K562 (cell line): ENCODE measurements around the gene MARK3. TPM values are rescaled to one million over a fixed set of nuclear protein-coding genes. Genes with fewer than 3 reads are reported as not detected.

Experiments
- ATAC-seq: fragments of 200-7000 bp; cut with Tn5 transposase; 3 replicates; pipeline ENCODE4 v1.9.1; 2020; ENCODE audit warnings: moderate library complexity
- BruUV-seq: library from RNA; stranded (reverse); fragments of 400-500 nt; replicated peaks from 2 replicates; lab custom pipeline; 2021; lab: Mats Ljungman, UMichigan
- CTCF ChIA-PET: fragments of 300-600 bp; formaldehyde crosslinking; extraction: SDS; loops from one replicate; lab custom pipeline; 2021; ENCODE audit warnings: low intra/inter-chr PET ratio; lab: Yijun Ruan, JAX
- POLR2A ChIA-PET: fragments of 300-600, 350-650 bp; sonication (Branson Sonifier 250); formaldehyde crosslinking; extraction: SDS; loops from one replicate; lab custom pipeline; 2021; ENCODE audit warnings: antibody characterized with exemption, inconsistent platforms; lab: Yijun Ruan, JAX
- DNase-seq, 4 experiments: peaks; one replicate each; pipeline versions ENCODE4 v3.0.0 to v3.0.0-alpha.2; 2011 to 2018; ENCODE audit warnings: low spot score in 3 of 4, mixed read lengths in 3 of 4; ENCODE audit errors: extremely low read depth in 1 of 4
- FAIRE-seq: peaks from 2 replicates; lab custom pipeline; 2011; peaks lifted over from hg19 to GRCh38; lab: Jason Lieb, UNC
- H2AFZ ChIP-seq: 2 replicates; pipeline ENCODE4 v1.6.0; 2011; ENCODE audit warnings: low read depth, low read length, control low read depth, inconsistent platforms
- H3K27ac ChIP-seq: fragments of 200-600 bp; 3 replicates; pipeline ENCODE4 v1.8.0; 2011; ENCODE audit warnings: low read depth, mild to moderate bottlenecking, control low read depth, inconsistent platforms, low read length, moderate library complexity, mixed read lengths; ENCODE audit errors: extremely low read depth
- H3K27me3 ChIP-seq, 2 experiments: fragments of 300-600 bp in 1 of 2; 2 replicates in 1 of 2; 3 replicates in 1 of 2; pipeline versions ENCODE4 v1.6.0 to v1.8.0; 2011; ENCODE audit warnings: inconsistent platforms in 2 of 2, low read length in 2 of 2, mild to moderate bottlenecking in 1 of 2, mixed read lengths in 1 of 2, moderate library complexity in 1 of 2; ENCODE audit not compliant: control insufficient read depth in 2 of 2, insufficient read depth in 2 of 2
- H3K36me3 ChIP-seq: fragments of 300-600 bp; 3 replicates; pipeline ENCODE4 v1.8.0; 2011; ENCODE audit warnings: mild to moderate bottlenecking, low read length, inconsistent platforms; ENCODE audit not compliant: control insufficient read depth, insufficient read depth
- H3K4me1 ChIP-seq, 2 experiments: fragments of 200-600 bp in 1 of 2; replicated peaks in 1 of 2; 2 replicates in 1 of 2; 3 replicates in 1 of 2; pipeline versions ENCODE4 v1.5.1 to v1.8.0; 2011; ENCODE audit warnings: inconsistent platforms in 2 of 2, low read length in 2 of 2, mild to moderate bottlenecking in 1 of 2, mixed read lengths in 1 of 2, moderate library complexity in 1 of 2; ENCODE audit not compliant: control insufficient read depth in 2 of 2, insufficient read depth in 2 of 2
- H3K4me2 ChIP-seq: 2 replicates; pipeline ENCODE4 v1.6.1; 2011; ENCODE audit warnings: low read length, control low read depth, inconsistent platforms, mixed read lengths; ENCODE audit not compliant: insufficient read depth
- H3K4me3 ChIP-seq: fragments of 200-600 bp; sonication (generic), shearing (Covaris generic); 2 replicates; pipeline ENCODE4 v1.5.1; 2016; ENCODE audit warnings: control low read depth, inconsistent platforms
- H3K79me2 ChIP-seq: fragments of 200-600 bp; 3 replicates; pipeline ENCODE4 v1.8.0; 2011; ENCODE audit warnings: low read length, inconsistent platforms; ENCODE audit not compliant: control insufficient read depth, insufficient read depth
- H3K9ac ChIP-seq, 2 experiments: 2 replicates each; pipeline versions ENCODE4 v1.6.0 to v1.6.1; 2011; ENCODE audit warnings: low read depth in 2 of 2, low read length in 2 of 2, control low read depth in 1 of 2, inconsistent platforms in 1 of 2, mild to moderate bottlenecking in 1 of 2, mixed read lengths in 1 of 2; ENCODE audit not compliant: insufficient read depth in 1 of 2
- H3K9me1 ChIP-seq: one replicate; pipeline ENCODE4 v1.6.0; 2011; ENCODE audit warnings: inconsistent platforms, mild to moderate bottlenecking, low read length, moderate library complexity; ENCODE audit not compliant: control insufficient read depth, insufficient read depth
- H3K9me3 ChIP-seq: replicated peaks from 2 replicates; pipeline ENCODE4 v1.5.1; 2011; ENCODE audit warnings: low read depth, low read length, inconsistent platforms; ENCODE audit not compliant: control insufficient read depth, insufficient read depth
- H4K20me1 ChIP-seq: replicated peaks from 2 replicates; pipeline ENCODE4 v1.6.1; 2011; ENCODE audit warnings: low read length, inconsistent platforms, mixed read lengths; ENCODE audit not compliant: control insufficient read depth, insufficient read depth
- ELK1 ChIP-seq: sonication (generic); formaldehyde crosslinking; IDR thresholded peaks from 2 replicates; pipeline ENCODE4 v1.8.1; 2022; ENCODE audit warnings: missing genetic modification reagents
- EP400 ChIP-seq: fragments of 450-650 bp; IDR thresholded peaks from 2 replicates; pipeline ENCODE4 v1.6.1; 2017; ENCODE audit warnings: antibody characterized with exemption, mild to moderate bottlenecking, moderate library complexity
- ETV1 ChIP-seq: fragments of 450-650 bp; conservative IDR thresholded peaks from 2 replicates; pipeline ENCODE4 v1.6.1; 2016; ENCODE audit warnings: missing genetic modification characterization, control low read depth, low read depth, missing compliant biosample characterization
- GABPB2 ChIP-seq: fragments of 250-450 bp; sonication (Bioruptor Pico); conservative IDR thresholded peaks from 2 replicates; pipeline ENCODE4 v1.5.1; 2021; ENCODE audit warnings: mild to moderate bottlenecking
- KAT8 ChIP-seq: fragments of 450-650 bp; IDR thresholded peaks from 2 replicates; pipeline ENCODE4 v1.6.1; 2016; ENCODE audit warnings: low read depth, mild to moderate bottlenecking
- RNF2 ChIP-seq: sonication (generic); IDR thresholded peaks from 2 replicates; pipeline ENCODE4 v1.6.1; 2016
- SIRT6 ChIP-seq: IDR thresholded peaks from one replicate; pipeline ENCODE4 v1.6.1; 2012; ENCODE audit warnings: low read depth, mild to moderate bottlenecking, control low read depth, inconsistent platforms, low read length, moderate library complexity
- TARDBP ChIP-seq: fragments of 450-650 bp; IDR thresholded peaks from 2 replicates; pipeline ENCODE4 v1.6.1; 2016
- ZFX ChIP-seq: sonication (generic); formaldehyde crosslinking; IDR thresholded peaks from 2 replicates; pipeline ENCODE4 v1.8.0; 2022; ENCODE audit warnings: mild to moderate bottlenecking, missing genetic modification reagents, moderate library complexity
- ZNF133 ChIP-seq: fragments of 250-450 bp; sonication (Bioruptor Pico); IDR thresholded peaks from 2 replicates; pipeline ENCODE4 v1.4.0; 2020; ENCODE audit warnings: mild to moderate bottlenecking
- ZNF253 ChIP-seq: fragments of 250-450 bp; sonication (Bioruptor Pico); conservative IDR thresholded peaks from 2 replicates; pipeline ENCODE4 v1.6.1; 2021; ENCODE audit warnings: mild to moderate bottlenecking
- ZNF407 ChIP-seq: fragments of 450-650 bp; IDR thresholded peaks from 2 replicates; pipeline ENCODE4 v1.6.1; 2016; ENCODE audit warnings: low read depth
- ZNF696 ChIP-seq: fragments of 250-450 bp; sonication (Bioruptor Pico); conservative IDR thresholded peaks from 2 replicates; pipeline ENCODE4 v1.4.0; 2020; ENCODE audit warnings: mild to moderate bottlenecking, moderate library complexity
- WGBS: fragments of 100-300 bp; shearing (Covaris generic); methylation state at CpG from one replicate; pipeline ENCODE4 v1.1.6; 2016; ENCODE audit warnings: low coverage, mixed read lengths; ENCODE audit not compliant: insufficient coverage; ENCODE audit errors: missing lambda C conversion rate; 5-methylcytosine and 5-hydroxymethylcytosine counted together
- in situ Hi-C: fragments of 300-500 bp; cut with MboI; formaldehyde crosslinking; loops from 4 replicates; pipeline ENCODE4 v1.15.0; 2018; ENCODE audit warnings: inconsistent platforms, mixed read lengths
- intact Hi-C: fragments of 100-400 bp; cut with micrococcal nuclease; formaldehyde crosslinking; loops from 2 replicates; pipeline ENCODE4 v1.14.2; 2022
- polyA plus RNA-seq, 8 experiments: library from polyadenylated mRNA; depleted of rRNA in 4 of 8; stranded (reverse) in 5 of 8; unstranded in 3 of 8; fragments of >200 nt; fragmentation: Nextera tagmentation in 2 of 8; fragmentation: Illumina TruSeq in 1 of 8; extraction: Ambion mirVana in 2 of 8; extraction: Trizol in 1 of 8; gene quantifications; 2 replicates each; pipeline versions ENCODE4 v1.2.1 to v1.2.3, GENCODE V29; 2011 to 2014; ENCODE audit warnings: inconsistent platforms in 1 of 8, missing spikeins in 1 of 8
- total RNA-seq, 7 experiments: library from RNA; depleted of rRNA in 6 of 7; stranded (reverse); fragments of >200 nt in 6 of 7; fragmentation: Illumina TruSeq in 2 of 7; extraction: Trizol in 2 of 7; gene quantifications; 2 replicates each; pipeline versions ENCODE4 v1.2.1 to v1.2.3, GENCODE V29; 2011 to 2021; ENCODE audit warnings: low replicate concordance in 1 of 7

The MARK3 gene
- total and polyA plus RNA-seq, 9 of the 15 experiments (the other 6 are each of a cell fraction or from before 2014, with no cell fraction given), result 10.1 to 68.7 (median 56.3) TPM

GRCh38 chr14:103370087-103370486, 15.1 kb upstream of the MARK3 start:
- no peaks in the 10 kb centered on the region for H3K27me3 ChIP-seq
- no peak overlapping the region for H3K4me2 ChIP-seq
- BruUV-seq, result no TSS peak
- DNase-seq (no peak), ATAC-seq (no peak)
- no peaks in the 10 kb centered on the region for H4K20me1 ChIP-seq
- H2AFZ ChIP-seq, result no peak overlapping the region
- no peak overlapping the region for H3K4me3 ChIP-seq
- no peaks in the 10 kb centered on the region for H3K9me3 ChIP-seq
- H3K9me1 ChIP-seq, result no peaks in the 10 kb centered on the region
- POLR2A ChIA-PET, result interaction anchor here (1.4 kb wide), 1 partner anchor 36 kb away, joined by 7 read pairs; the partner anchor contains the start of gene EIF5
- CTCF ChIA-PET, result no interaction called here
- no peak overlapping the region for H3K27ac ChIP-seq
- no peaks in the 10 kb centered on the region for H3K36me3 ChIP-seq
- intact Hi-C loops, result no loop called here
- TF ChIP-seq GABPB2 (CRISPR knock-in tag), result no peak
- TF ChIP-seq EP400, result no peak
- TF ChIP-seq RNF2, result no peak
- no peak for TF ChIP-seq ZFX (CRISPR knock-in tag)
- no peak for TF ChIP-seq TARDBP
- TF ChIP-seq ZNF133 (CRISPR knock-in tag), result no peak
- TF ChIP-seq ZNF696 (CRISPR knock-in tag), result no peak
- TF ChIP-seq SIRT6, result no peak
- TF ChIP-seq ELK1 (CRISPR knock-in tag), result no peak
- no peak for TF ChIP-seq ZNF407
- no peak for TF ChIP-seq ZNF253 (CRISPR knock-in tag)
- no peak for TF ChIP-seq KAT8
- no peak for TF ChIP-seq ETV1 (tag)
- TF ChIP-seq, all 486 proteins: peak for 0
- WGBS, result no CpG with 5 or more reads among the region's 3 CpGs
- in situ Hi-C loops, result no loop called here
- Histone ChIP-seq H3K4me1 (peaks cover 10 to 12% of the 10 kb centered on the region in 2 experiments; a peak in 4 of 5 replicates), H3K9ac (no peak overlapping the region), H3K79me2 (no peaks in the 10 kb centered on the region)
- no peak for FAIRE-seq
